Esophagus mucosa (tissue), 1 donor: ENCODE results near the gene PRKD1. TPM values are rescaled to one million over a fixed set of nuclear protein-coding genes. Genes with fewer than 3 reads are reported as not detected.

Experiments
- ATAC-seq: fragments of 200-7000 bp; cut with Tn5 transposase; one replicate; pipeline ENCODE4 v1.9.1; 2020
- total RNA-seq: library from RNA; stranded (reverse); gene quantifications from one replicate; pipeline ENCODE4 v1.2.4, GENCODE V29; 2023
- donor health status: DM: yes; HTN: yes; CAD: no.

Gene PRKD1
- total RNA-seq, 1 donor from 2014 or later, result 0.56 TPM

- no peak for ATAC-seq
These were observed 272.6 kb downstream of the PRKD1 start for GRCh38 chr14:29654901-29655550.

- ATAC-seq, result no peak
These were observed 274.3 kb downstream of the PRKD1 start for GRCh38 chr14:29653303-29653702.

GRCh38 chr14:29652571-29652970, 275.1 kb downstream of the PRKD1 start:
- no peak for ATAC-seq

DNA sequence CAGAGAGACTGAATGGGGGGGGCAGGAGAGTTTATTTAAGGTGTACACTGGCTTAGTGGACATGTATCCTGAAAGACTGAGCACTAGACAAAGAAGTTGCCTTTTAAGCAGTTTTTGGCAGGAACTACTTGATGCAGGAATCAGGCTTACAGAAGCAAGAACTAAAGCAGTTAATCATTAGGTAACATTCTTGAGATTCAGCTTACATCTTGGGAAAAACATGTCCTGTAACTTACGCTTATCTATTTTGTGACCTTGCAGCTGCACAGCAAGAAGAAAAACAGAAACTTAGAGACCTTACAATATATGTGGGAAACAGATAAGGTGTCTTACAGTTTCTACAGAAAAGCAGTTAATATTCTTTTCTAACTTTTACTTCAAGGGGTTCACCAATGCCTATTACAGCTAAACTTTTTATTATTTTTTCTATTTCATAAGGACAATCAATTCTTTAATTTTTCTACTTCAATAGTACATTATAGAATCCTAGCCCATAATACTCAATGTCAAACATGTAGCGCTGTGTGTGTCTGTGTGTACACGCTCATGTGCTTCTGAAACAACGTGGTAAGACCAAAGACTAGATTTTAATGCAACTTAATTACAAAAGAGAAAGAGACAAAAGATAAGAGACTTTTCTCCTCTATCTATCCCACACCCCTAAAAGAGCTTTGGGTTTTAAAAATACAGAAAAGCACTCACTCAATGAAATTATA, 276.9 kb downstream of the PRKD1 start:
- no peak for ATAC-seq

DNA sequence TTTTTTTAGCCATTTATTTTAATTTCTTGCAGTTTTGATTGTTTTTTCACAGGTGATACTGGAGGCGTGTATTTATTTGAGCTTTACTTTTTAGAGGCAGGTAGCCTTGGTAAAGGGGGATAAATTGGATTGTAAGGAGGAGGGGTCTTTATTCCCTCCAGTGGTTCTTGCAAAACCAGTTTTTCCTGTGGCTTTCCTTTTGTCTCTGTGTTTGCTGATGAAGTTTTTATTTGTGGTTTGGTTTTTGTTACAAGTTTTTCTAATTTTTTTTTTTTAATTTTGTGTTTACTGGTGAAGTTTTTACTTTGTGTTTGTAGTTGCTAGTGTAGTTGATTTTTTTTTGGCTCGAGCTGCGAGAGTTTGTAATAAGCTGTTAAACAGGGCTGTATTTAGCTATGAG, 278.5 kb downstream of the PRKD1 start:
- ATAC-seq, result no peak

DNA sequence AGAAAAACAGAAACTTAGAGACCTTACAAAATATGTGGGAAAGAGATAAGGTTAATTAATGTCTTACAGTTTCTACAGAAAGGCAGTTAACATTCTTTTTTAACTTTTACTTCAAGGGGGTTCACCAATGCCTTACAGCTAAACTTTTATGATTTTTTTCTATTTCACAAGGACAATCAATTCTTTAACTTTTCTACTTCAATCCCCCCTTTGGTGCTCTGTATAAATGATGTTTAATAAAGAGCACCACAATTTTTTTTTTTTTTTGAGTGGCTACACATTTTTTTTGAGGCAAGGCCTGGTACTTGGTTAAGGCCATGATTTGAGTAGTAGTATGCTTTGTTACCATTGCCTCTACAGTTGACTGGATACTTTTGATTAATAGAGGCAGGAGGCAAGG, 279.6 kb downstream of the PRKD1 start:
- no peak for ATAC-seq

DNA sequence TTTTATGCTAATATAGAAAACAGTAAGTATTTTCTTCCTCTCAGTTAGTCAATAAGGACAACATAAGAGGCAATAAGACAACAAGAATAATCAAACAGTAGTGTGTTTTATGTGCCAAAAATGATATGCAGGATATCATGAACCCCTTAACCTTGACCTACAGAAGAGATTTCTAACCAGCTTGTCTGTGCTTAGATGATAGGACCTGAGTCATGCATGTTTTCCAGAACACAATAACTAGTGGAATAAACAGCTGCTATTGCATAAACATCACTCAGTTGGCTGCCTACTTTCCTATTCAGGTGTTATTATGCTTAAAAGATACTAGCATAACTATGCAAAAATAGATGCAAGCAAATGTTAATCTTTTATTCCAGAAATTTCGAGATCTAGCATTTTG, 282.5 kb downstream of the PRKD1 start:
- no peak for ATAC-seq

DNA sequence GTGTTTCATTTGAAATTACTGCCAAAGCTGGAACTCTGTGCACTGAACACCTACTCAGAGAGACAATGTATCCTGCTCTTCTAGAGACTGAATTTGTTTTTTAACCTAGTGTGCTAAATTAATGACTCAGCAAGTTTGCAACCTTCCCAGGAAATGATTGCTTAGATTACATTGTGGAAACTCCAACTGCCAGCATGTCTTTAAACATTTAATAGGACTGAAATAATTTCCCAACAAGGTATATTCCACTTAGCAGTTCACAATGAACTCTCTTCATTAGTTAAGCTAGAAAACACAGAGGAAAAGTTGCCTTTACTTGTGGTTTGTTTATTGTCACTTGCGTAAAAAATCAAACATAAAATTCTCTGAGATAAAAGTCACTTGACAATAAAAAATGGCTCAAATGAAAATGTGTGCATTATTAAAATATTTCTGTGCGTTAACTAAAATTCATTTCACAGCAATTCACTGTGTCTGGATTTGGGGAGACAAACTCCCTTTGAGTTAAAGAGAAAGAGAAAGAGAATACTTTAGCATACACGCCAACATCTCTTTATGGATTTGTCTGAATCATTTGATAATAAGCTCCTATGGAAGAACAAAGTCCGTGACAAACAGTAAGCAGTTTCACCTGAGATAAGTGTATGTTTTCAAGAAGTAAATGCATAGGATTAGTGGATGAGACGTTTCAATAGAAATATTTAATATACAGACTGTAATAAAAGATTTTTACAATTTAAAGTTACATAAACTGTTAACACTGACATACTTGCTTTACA, 284.0 kb downstream of the PRKD1 start:
- no peak for ATAC-seq

DNA sequence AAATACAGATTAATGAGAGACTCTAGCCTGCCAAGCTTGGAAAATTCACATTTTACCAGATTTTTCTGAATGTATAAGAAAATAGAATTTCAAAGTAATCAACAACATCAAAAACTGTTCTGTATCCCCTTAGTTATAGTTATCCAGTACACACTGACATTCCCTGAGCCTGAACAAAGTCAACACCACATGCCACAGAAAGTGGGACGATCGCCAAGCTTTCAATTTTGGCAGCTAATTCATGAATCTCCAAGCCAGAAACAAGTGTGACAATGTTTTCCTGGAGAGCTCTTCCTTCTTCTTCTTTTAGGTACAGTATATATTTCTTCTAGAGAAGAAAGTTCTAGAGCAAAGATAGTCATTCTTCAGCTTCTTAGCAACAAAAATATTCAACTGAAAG, 290.2 kb downstream of the PRKD1 start:
- ATAC-seq, result no peak

DNA sequence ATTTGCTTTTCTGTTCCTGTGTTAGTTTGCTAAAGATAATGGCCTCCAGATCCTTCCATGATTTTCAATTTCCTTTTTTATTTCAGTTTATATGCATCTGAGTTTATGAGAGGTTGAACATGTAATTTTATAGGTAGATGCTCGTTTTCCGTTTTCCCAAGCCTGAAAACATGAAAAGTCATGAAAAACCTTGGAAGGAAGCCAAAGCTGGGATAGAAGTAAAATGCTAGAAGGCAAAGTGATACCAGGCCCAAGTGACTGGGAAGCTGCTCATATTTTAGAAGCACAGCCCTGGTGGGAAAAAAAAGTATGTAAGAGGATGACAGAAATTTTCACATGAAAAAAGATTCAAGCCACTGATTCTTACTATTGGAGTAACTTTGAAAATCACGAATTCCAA, 290.8 kb downstream of the PRKD1 start:
- ATAC-seq, result no peak

DNA sequence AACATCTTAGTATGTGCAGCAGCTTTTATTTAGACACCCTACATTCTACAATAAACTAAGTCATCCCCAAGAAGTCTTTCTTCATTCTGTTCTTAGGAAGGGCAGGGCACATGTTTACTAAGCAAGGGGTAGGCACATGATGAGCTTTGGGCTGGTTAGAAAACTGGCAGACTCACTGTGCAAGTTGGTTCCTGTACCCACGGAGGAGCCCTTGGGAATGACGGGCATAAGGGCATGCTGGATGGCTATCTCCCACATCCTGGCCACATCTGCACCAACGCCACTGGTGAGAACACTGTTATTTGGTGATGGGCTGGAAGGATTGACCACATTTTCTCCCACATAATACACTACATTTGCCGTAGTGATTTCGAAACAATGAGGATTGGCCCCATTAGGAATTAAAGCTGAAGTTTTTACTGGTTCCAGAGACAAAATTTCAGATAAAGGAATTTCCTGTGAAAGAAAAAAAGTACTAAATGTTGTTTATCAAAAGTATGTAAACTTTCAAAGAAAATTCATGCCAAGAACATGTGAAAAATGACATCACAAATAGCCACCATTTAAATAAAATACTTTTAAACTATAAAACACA, 297.0 kb downstream of the PRKD1 start:
- ATAC-seq, result no peak

GRCh38 chr14:29629839-29630238, 297.8 kb downstream of the PRKD1 start:
- ATAC-seq, result no peak

GRCh38 chr14:29627137-29627536, 300.5 kb downstream of the PRKD1 start:
- ATAC-seq, result no peak

GRCh38 chr14:29618323-29619067, 309.2 kb downstream of the PRKD1 start:
- ATAC-seq, result no peak

GRCh38 chr14:29616922-29617321, 310.7 kb downstream of the PRKD1 start:
- ATAC-seq, result no peak

GRCh38 chr14:29608861-29609260, 318.8 kb downstream of the PRKD1 start:
- ATAC-seq, result no peak

DNA sequence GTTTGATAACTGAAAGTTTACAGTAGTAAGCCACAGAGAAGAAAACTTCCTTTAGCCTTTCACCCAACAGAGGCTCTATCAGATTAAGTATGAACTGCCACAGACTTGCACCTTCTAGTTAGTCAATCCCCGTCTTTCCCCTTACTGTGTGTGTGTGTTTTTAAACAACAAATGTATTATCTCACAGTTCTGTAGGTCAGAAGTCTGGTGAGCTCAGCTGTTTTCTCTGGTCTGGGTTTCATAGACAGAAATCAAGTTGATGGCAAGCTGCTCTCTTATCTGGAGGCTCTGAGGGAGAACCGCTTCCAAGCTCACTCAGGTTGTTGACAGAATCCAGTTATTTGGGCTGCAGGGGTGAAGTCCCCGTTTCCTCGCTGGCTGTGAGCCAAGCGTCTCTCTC, 320.5 kb downstream of the PRKD1 start:
- ATAC-seq, result no peak

DNA sequence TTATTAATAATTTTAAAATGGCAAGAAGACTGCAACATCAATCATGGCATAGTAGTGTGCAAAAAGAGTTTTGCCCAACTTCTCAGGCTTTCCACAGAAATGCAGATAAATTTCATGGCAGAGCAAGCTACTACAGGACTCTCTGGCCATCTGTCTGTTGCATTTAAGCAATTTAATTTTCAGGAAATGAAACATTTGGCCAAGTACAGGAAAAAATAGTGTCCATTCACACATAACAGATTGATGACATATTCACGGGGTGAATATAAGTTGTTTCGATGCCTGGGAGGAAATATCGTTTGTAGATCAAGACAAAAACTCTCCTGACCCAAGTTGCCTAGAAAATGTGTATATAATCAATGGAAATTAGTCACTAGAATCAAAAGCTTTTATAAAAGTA, 324.0 kb downstream of the PRKD1 start:
- no peak for ATAC-seq

DNA sequence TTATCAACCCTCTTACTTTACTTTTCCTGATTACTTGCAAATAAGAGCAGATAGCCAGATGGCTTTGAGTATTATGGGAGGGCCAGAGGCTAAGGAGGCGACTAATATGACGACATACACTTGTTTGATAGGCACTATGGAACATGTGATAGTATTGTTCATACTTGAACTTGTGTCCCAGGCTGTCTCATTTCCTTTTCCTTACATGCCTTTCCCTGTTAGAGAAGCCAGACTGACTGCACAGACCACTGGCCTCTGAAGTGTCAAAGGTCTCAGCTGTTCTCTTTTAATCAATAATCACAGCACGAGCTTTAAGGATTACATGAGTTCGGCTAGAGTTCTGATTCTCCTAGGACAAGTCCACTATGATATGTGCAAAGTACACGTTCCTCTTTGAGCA, 326.0 kb downstream of the PRKD1 start:
- ATAC-seq, result no peak

DNA sequence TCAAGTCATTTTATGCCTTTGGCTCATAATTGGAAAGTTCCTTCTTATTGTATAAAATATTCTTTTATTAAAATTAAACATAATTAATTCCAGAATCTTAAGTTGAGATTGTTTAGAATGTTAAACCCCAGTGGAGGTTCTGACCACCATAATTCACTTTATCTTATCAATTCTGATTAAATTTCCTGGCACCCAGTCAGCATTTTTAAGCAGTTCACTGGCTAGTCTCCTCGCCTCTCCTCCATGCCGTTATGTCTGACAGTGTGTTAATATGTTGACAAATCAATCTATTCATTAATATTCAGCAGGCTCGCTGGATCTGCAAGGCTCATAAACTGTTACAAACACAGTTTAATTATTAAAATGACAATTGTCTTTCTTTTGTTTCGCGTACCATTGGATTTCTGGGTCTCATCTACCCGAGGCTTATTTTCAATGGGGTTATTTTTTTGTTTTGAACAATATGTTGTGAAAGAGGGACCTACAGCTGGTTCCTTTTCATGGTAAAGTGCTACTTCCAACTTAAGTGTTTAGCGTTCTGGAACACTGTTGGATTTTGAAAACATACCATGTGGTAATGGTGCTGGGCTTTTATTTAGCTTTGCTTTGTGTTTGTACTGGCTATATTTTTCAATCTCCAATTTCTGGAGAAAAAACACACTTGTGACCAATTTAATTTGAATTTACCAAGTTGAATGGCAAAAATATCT, 339.7 kb downstream of the PRKD1 start:
- no peak for ATAC-seq

DNA sequence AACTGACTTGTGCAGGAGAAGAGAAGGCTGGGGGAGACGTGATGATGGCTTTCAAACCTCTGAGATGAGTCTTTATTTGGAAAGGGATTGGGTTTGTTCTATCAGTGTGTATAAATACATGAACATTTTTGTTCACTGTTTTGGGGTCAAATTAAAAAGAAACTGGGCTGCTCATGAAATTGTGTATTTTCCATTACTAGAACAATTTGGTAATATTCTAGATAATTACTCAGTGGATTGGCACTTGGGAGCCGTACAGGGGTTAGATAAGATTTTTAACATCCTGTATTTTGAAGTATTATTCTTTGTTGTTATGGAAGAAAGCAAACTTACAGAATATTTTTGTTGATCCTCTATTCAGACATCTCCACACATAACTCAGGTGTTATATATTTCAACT, 340.6 kb downstream of the PRKD1 start:
- no peak for ATAC-seq

DNA sequence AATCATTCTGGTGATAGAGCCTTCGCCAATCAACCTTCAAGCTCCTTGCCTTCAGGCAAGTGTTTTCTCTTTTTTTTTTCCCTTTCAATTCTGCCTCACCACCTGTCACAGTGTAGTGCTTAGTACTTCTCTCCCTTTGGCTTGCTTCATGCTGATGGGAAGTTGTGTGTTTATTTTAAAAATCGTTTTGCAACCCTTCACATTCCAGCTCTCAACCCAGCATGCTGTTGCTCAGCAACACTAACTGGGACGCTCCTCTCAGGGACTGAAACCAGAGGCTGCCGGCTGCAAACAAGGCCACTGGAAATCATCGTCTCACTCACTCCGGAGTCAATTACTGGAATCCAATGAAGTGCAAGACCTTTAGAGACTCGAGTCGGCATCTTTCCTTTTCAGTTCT, 342.7 kb downstream of the PRKD1 start:
- no peak for ATAC-seq
